ENCODE results near the gene AFAP1.

AFAP1 gene

DNA sequence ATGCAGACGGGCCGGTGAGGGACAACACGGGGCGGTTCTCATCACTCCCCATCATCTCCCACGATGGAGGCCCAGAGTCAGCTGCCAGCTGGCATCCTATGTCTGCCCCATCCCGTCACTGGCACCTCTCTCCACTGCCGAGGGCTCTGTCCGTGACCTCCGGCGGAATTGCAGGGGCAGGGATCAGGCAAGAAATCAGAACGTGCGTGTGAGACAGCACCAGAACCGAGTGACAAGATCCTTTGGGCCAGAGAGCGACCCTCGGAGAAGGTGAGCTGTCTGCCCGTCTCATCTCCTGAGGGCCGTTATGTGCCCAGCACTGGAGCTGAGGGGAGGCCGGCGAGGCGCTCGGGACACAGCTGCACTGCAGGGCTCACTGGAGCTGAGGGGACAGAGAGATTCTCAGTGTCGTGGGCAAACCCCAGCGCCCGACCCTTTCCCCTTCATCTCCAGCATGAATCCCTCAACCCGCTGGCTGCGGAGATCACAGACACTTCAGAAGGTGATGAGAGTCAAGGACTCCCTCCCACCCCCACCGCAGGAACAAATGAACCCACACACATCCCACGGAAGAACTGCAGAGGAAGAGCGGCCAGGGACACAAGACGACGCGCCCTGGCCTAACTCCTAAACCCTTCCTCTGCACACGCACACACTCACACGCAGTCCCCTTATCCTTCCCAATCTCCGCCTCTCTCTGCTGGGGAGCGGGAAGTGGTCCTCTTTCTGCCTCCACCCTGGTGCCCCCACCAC, 128.7 kb downstream of the AFAP1 start:
- no peak overlapping the region for H3K4me3 ChIP-seq (ENCODE audit: low read length)
- TF ChIP-seq, protein P1, sequence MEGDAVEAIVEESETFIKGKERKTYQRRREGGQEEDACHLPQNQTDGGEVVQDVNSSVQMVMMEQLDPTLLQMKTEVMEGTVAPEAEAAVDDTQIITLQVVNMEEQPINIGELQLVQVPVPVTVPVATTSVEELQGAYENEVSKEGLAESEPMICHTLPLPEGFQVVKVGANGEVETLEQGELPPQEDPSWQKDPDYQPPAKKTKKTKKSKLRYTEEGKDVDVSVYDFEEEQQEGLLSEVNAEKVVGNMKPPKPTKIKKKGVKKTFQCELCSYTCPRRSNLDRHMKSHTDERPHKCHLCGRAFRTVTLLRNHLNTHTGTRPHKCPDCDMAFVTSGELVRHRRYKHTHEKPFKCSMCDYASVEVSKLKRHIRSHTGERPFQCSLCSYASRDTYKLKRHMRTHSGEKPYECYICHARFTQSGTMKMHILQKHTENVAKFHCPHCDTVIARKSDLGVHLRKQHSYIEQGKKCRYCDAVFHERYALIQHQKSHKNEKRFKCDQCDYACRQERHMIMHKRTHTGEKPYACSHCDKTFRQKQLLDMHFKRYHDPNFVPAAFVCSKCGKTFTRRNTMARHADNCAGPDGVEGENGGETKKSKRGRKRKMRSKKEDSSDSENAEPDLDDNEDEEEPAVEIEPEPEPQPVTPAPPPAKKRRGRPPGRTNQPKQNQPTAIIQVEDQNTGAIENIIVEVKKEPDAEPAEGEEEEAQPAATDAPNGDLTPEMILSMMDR (conservative IDR thresholded peaks at IDR 0.05; ENCODE audit: low read depth, low read length) = no peak
- DNase-seq (ENCODE audit: low read depth) = no peak

DNA sequence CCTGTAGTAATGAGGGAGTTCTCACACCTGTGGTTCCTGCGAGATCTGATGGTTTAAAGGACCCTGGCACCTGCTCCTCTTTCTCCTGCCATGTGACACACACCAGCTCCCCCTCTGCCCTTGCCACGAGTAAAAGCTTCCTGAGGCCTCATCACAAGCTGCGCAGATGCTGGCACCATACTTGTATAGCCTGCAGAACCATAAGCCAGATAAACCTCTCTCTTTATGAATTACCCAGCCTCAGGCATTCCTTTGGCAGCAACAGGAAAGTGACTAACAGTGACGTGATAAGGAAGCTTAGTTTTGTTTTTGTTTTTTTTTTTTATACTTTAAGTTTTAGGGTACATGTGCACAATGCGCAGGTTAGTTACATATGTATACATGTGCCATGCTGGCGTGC, 130.9 kb downstream of the AFAP1 start:
- no peak for DNase-seq (ENCODE audit: low read depth)
- H3K4me3 ChIP-seq (ENCODE audit: low read length) = no peak overlapping the region
- TF ChIP-seq, protein P1 (conservative IDR thresholded peaks at IDR 0.05; ENCODE audit: low read depth, low read length) = no peak

DNA sequence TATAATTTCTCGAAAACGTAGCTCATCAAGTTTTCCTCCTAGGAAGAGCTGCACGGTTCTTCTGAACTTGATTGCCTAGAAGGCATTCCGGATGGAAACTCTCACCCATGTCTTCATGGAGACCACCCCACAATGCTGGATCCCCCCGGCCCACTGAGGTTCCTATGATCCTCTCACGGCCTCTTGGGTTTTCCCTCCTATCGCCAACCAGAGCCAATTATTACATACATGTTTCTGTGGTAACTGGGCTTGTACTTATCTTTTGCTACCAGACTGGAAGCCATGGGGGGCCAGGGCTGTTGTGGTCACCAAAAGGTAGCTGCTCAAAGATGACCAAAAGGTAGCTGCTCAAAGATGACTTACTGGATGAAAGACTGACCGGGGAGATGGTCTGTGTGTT, 131.5 kb downstream of the AFAP1 start:
- no peak overlapping the region for H3K4me3 ChIP-seq (ENCODE audit: low read length)
- no peak for DNase-seq (ENCODE audit: low read depth)
- TF ChIP-seq, protein P1 (conservative IDR thresholded peaks at IDR 0.05; ENCODE audit: low read depth, low read length) = no peak

DNA sequence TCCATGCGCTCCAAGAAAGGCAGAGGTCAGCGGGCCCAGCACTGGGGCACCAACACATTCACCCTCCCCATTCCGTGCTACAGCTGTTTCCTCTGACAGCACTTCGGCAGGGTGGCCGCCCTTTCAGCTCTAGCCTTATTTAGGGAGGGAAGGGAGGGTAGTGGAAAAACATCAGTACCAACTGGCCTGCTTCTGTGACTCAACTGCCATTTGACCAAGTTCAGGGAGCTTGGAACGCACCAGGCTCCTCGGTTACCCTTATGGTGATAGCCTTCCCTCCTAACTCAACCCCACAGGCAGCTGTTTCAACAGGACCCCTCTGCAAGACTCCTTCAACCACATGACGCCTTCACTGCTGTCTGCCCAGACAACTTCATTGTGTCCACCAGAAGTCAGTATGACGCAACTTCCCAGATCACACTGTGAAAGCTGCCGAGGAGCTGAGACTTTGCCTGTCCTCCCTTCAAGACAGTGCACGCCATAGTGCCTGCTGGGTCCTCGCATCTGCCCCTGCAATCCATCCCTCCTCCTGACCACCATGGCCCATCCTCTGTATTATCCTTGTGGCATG, 132.2 kb downstream of the AFAP1 start:
- H3K4me3 ChIP-seq (ENCODE audit: low read length) = no peak overlapping the region
- TF ChIP-seq, protein P1 (conservative IDR thresholded peaks at IDR 0.05; ENCODE audit: low read depth, low read length) = no peak
- DNase-seq (ENCODE audit: low read depth) = no peak

DNA sequence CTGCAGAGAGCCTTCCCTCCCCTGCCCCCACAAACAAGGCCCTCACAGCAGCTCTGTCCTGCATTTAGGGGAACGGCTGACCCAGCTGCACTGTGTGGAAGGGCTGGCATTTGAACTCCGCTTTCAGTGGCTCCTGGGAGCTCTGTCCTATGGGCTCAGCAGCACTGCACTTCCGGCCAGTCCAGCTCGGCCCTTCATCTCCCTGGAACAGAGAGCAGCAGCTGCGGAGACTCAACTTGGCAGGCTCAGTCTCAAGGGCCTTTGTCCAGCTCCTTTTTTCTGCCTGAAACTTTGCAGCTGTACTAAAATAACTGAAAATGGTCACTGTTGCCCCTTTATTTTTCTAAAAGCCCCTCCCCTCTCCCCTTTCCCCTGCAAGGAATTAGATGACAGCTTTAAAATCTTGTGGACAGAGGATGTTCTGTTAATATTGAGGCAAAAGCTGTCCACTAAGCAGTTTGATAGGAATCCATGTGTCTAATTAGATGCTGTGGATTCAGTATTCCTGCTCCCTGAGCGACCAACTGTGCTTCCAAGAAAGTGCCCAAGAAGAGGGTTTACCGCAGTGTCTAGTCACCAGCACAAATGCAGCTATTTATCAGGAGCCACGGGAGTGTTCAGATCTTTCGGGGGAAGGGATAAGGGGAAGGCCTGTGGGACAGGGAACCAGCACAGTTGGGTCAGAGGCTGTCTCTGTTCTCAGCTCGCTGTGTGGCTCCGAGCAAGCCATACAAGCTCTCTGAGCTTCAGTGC, 133.1 kb downstream of the AFAP1 start:
- TF ChIP-seq, protein P1 (conservative IDR thresholded peaks at IDR 0.05; ENCODE audit: low read depth, low read length) = no peak
- H3K4me3 ChIP-seq (ENCODE audit: low read length) = no peak overlapping the region
- no peak for DNase-seq (ENCODE audit: low read depth)

DNA sequence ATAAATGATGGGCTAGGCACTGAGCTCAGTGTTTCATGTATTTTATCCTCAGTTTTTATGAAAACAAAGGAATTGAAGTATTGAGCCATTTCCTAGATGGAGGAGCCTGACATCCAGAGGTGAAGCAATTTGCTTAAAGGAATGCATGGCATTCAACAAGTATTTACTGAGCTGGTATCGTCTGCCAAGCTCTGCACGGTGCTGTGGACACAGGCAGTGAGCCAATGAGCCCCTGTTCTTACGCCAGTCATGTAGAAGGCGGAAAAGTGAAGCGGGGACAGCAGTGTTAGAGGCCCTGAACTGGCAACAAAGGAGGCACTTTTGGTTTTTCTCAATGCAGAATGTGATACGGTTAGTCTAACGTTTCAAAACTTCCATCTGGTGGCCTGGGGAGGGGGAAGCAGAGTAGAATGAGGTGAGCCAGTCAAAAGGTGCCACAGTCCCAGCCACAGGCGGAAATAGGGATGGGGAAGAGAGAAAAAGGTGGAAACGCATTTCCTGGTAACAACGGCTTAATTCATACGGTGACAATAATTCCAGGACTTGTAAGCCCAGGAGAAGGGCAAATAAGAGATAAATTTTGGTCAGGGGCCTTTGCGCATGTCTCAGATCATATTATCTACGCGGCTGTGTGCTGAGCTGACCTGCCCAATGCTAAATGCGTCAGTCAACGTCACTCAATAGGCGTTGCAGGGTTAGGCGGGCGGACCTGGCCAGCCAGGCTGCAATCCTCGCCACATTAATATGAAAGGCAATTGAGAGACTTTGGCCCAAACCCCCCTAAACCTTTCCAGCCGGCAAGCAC, 133.9 kb downstream of the AFAP1 start:
- H3K4me3 ChIP-seq (ENCODE audit: low read length) = no peak overlapping the region
- TF ChIP-seq, protein P1 (conservative IDR thresholded peaks at IDR 0.05; ENCODE audit: low read depth, low read length) = no peak
- peak; percentile 95 for DNase-seq (ENCODE audit: low read depth)

Data from retinal pigment epithelial cell (primary cell).